HG03060 (cell line): ENCODE data around the gene FYB1.
A peak's percentile ranks its signal among the peaks of the same experiment; 100 is the strongest.
"Not testable (repeated sequence)": the region's sequence is repeated elsewhere in the genome, so short reads cannot be mapped to it uniquely, and the experiment has no call there.

Experiments used
- ATAC-seq: cut with Tn5 transposase; IDR thresholded peaks from one replicate; pipeline ENCODE4 v1.9.1; 2021; ENCODE audit warnings: low read depth, moderate number of reproducible peaks; ENCODE audit not compliant: unreplicated experiment

Gene FYB1

GRCh38 chr5:39231705-39232525 lies 12.6 kb upstream of the FYB1 start:
- no peak for ATAC-seq

GRCh38 chr5:39228596-39228995 lies 9.2 kb upstream of the FYB1 start:
- no peak for ATAC-seq

GRCh38 chr5:39226558-39226957 lies 7.2 kb upstream of the FYB1 start:
- no peak for ATAC-seq

GRCh38 chr5:39226100-39226451 lies 6.7 kb upstream of the FYB1 start:
- ATAC-seq = no peak

GRCh38 chr5:39225405-39226099 lies 6.2 kb upstream of the FYB1 start:
- ATAC-seq = no peak

- no peak for ATAC-seq
These were observed 4.9 kb upstream of the FYB1 start for GRCh38 chr5:39224196-39224761.

- ATAC-seq = no peak
These were observed 4.3 kb upstream of the FYB1 start for GRCh38 chr5:39223565-39224156.

GRCh38 chr5:39221671-39222070 lies 2.3 kb upstream of the FYB1 start:
- not testable (repeated sequence) for ATAC-seq

- no peak for ATAC-seq
These were observed 1.1 kb upstream of the FYB1 start for GRCh38 chr5:39220280-39221030.

GRCh38 chr5:39218482-39219402 lies 621 bp downstream of the FYB1 start:
- ATAC-seq = no peak

GRCh38 chr5:39217365-39218281 lies 1.7 kb downstream of the FYB1 start:
- peak; percentile 71 for ATAC-seq

GRCh38 chr5:39216631-39217030 lies 2.7 kb downstream of the FYB1 start:
- no peak for ATAC-seq

GRCh38 chr5:39215857-39216256 lies 3.5 kb downstream of the FYB1 start:
- no peak for ATAC-seq

GRCh38 chr5:39214912-39215709 lies 4.3 kb downstream of the FYB1 start:
- ATAC-seq = no peak

GRCh38 chr5:39213447-39214207 lies 5.7 kb downstream of the FYB1 start:
- no peak for ATAC-seq

- ATAC-seq = no peak
These were observed 7.6 kb downstream of the FYB1 start for GRCh38 chr5:39211773-39212172.

- peak; percentile 58 for ATAC-seq
These were observed 9.4 kb downstream of the FYB1 start for GRCh38 chr5:39209924-39210323.
